Uterus (tissue), 4 donors: Measurements from ENCODE around the gene STC2. TPM values are rescaled to one million over a fixed set of nuclear protein-coding genes. Genes with fewer than 3 reads are reported as not detected.

ENCODE experiments used
- DNase-seq, 2 donors: peaks; one replicate each; pipeline ENCODE4 v3.0.0-alpha.2; 2019 to 2020
- H3K27ac ChIP-seq, 2 donors: fragments of 200-600 bp; sonication (generic); 1 replicate in 1 of 2; 2 replicates in 1 of 2; pipeline ENCODE4 v1.5.1; 2016 to 2018
- H3K27me3 ChIP-seq, 2 donors: fragments of 200-600 bp; sonication (generic); one replicate each; pipeline ENCODE4 v1.5.1; 2018 to 2019; ENCODE audit warnings: control low read depth in 1 of 2
- H3K36me3 ChIP-seq, 2 donors: fragments of 200-600 bp; sonication (generic); one replicate each; pipeline ENCODE4 v1.5.1; 2019; ENCODE audit warnings: control low read depth in 1 of 2
- H3K4me1 ChIP-seq, 2 donors: fragments of 200-600 bp; sonication (generic); one replicate each; pipeline ENCODE4 v1.5.1; 2018 to 2019; ENCODE audit warnings: control low read depth in 1 of 2
- H3K4me3 ChIP-seq, 2 donors: fragments of 200-600 bp; sonication (generic); 1 replicate in 1 of 2; 2 replicates in 1 of 2; pipeline ENCODE4 v1.5.1; 2018 to 2019; ENCODE audit warnings: mild to moderate bottlenecking in 1 of 2
- H3K9me3 ChIP-seq, 2 donors: fragments of 200-600 bp; sonication (generic); one replicate each; pipeline ENCODE4 v1.5.1; 2019; ENCODE audit warnings: control low read depth in 1 of 2
- CTCF ChIP-seq, 4 experiments: fragments of 200-600 bp in 2 of 4; fragments of 450-650 bp in 2 of 4; sonication (generic) in 2 of 4; IDR thresholded peaks; one replicate each; pipeline ENCODE4 v1.5.1; 2016 to 2019; ENCODE audit warnings: antibody characterized with exemption in 4 of 4, mild to moderate bottlenecking in 2 of 4, moderate library complexity in 1 of 4
- POLR2A ChIP-seq, 2 donors: fragments of 450-650 bp; IDR thresholded peaks; one replicate each; pipeline ENCODE4 v1.6.1; 2016; ENCODE audit warnings: antibody characterized with exemption in 2 of 2, mild to moderate bottlenecking in 1 of 2, moderate library complexity in 1 of 2
- intact Hi-C: fragments of 100-400 bp; cut with DNase I; formaldehyde crosslinking; loops from one replicate; pipeline ENCODE4 v1.15.1; 2023; ENCODE audit warnings: low total_unique reads
- total RNA-seq, 4 donors: library from RNA; depleted of rRNA in 3 of 4; stranded (reverse); fragments of >200 nt in 3 of 4; gene quantifications; one replicate each; pipeline versions ENCODE4 v1.1.0 to v1.2.4, GENCODE V29; 2014 to 2023
- donor health status: DM: yes; HTN: yes; CAD: no.

The STC2 gene
- total RNA-seq, 4 donors from 2014 or later = 0.26 to 3.4 (median 1.5) TPM; not detected in 1

GRCh38 chr5:173297813-173298212, 30.4 kb downstream of the STC2 start:
- Histone ChIP-seq H3K9me3 (no peaks in the 10 kb centered on the region), H3K4me1 (peaks cover 0 to 4% of the 10 kb centered on the region in 2 donors), H3K27ac (no peak overlapping the region), H3K27me3 (peaks cover 0 to 5% of the 10 kb centered on the region in 2 donors), H3K36me3 (no peaks in the 10 kb centered on the region), H3K4me3 (no peak overlapping the region)
- DNase-seq = no peak
- intact Hi-C loops = no loop called here
- TF ChIP-seq POLR2A (IDR thresholded peaks at IDR 0.05) (no peak), CTCF (IDR thresholded peaks at IDR 0.05) (no peak)

GRCh38 chr5:173296737-173297676, 31.2 kb downstream of the STC2 start:
- Histone ChIP-seq H3K36me3 (no peaks in the 10 kb centered on the region), H3K4me3 (no peak overlapping the region), H3K27ac (no peak overlapping the region), H3K27me3 (peaks cover 0 to 5% of the 10 kb centered on the region in 2 donors), H3K4me1 (peaks cover 0 to 4% of the 10 kb centered on the region in 2 donors), H3K9me3 (no peaks in the 10 kb centered on the region)
- intact Hi-C loops = no loop called here
- no peak for TF ChIP-seq POLR2A (IDR thresholded peaks at IDR 0.05)
- TF ChIP-seq CTCF (IDR thresholded peaks at IDR 0.05) = no peak
- DNase-seq = no peak

- H3K36me3 ChIP-seq = no peaks in the 10 kb centered on the region
- peaks cover 0 to 5% of the 10 kb centered on the region in 2 donors for H3K27me3 ChIP-seq
- H3K9me3 ChIP-seq = no peaks in the 10 kb centered on the region
- no peak overlapping the region for H3K27ac ChIP-seq
- intact Hi-C loops = no loop called here
- TF ChIP-seq CTCF (IDR thresholded peaks at IDR 0.05) = no peak
- TF ChIP-seq POLR2A (IDR thresholded peaks at IDR 0.05) = no peak
- no peak overlapping the region for H3K4me3 ChIP-seq
- DNase-seq = no peak
- H3K4me1 ChIP-seq = peaks cover 0 to 4% of the 10 kb centered on the region in 2 donors
Observed at GRCh38 chr5:173295796-173296195, 32.4 kb downstream of the STC2 start.

- H3K36me3 ChIP-seq = no peaks in the 10 kb centered on the region
- no peak overlapping the region for H3K4me3 ChIP-seq
- intact Hi-C loops = no loop called here
- peaks cover 0 to 5% of the 10 kb centered on the region in 2 donors for H3K27me3 ChIP-seq
- H3K4me1 ChIP-seq = peaks cover 0 to 4% of the 10 kb centered on the region in 2 donors
- H3K9me3 ChIP-seq = no peaks in the 10 kb centered on the region
- no peak overlapping the region for H3K27ac ChIP-seq
- TF ChIP-seq CTCF (IDR thresholded peaks at IDR 0.05) (no peak), POLR2A (IDR thresholded peaks at IDR 0.05) (no peak)
- DNase-seq = no peak
Observed at GRCh38 chr5:173294673-173295320, 33.4 kb downstream of the STC2 start.
